Prostate gland (tissue), 2 donors: ENCODE data around the gene EGLN1.

Source experiments
- CTCF ChIP-seq, 4 experiments: fragments of 200-600 bp in 2 of 4; fragments of 450-650 bp in 2 of 4; sonication (generic) in 2 of 4; IDR thresholded peaks; 1 replicate in 3 of 4; 2 replicates in 1 of 4; pipeline ENCODE4 v1.5.1; 2016 to 2019; ENCODE audit warnings: antibody characterized with exemption in 4 of 4, mild to moderate bottlenecking in 2 of 4, moderate library complexity in 2 of 4
- POLR2A ChIP-seq: fragments of 450-650 bp; IDR thresholded peaks from one replicate; pipeline ENCODE4 v1.6.1; 2016; ENCODE audit warnings: antibody characterized with exemption, mild to moderate bottlenecking
- POLR2AphosphoS5 ChIP-seq: sonication (generic); formaldehyde crosslinking; IDR thresholded peaks from one replicate; pipeline ENCODE4 v1.6.1; 2017; ENCODE audit warnings: antibody characterized with exemption

DNA sequence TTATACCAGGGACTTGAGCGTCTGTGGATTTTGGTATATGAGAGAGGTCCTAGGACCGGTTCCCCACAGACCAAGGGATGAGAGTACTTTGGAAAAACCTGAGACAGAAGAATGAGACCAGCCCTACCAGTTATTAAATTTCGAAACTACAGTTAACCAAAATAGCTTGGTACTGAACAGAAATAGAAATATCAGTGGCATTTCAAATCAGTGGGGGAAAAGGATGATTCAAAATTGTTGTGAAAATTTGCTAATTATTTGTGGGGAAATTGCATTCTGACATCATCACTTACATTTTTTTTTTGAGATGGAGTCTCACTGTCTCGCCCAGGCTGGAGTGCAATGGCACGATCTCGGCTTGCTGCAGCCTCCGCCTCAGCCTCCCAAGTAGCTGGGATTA, 92.6 kb downstream of the EGLN1 start:
- no peak for TF ChIP-seq CTCF (IDR thresholded peaks at IDR 0.05)
- no peak for TF ChIP-seq POLR2A
- TF ChIP-seq POLR2AphosphoS5, result no peak
